Esophagus squamous epithelium (tissue), 5 donors: ENCODE results near the gene COTL1. TPM values are rescaled to one million over a fixed set of nuclear protein-coding genes. Genes with fewer than 3 reads are reported as not detected.
A peak's percentile ranks its signal among the peaks of the same experiment; 100 is the strongest.

Source experiments
- DNase-seq: peaks from one replicate; lab custom pipeline; 2025; lab: John Stamatoyannopoulos, UW
- H3K27ac ChIP-seq, 4 donors: fragments of 200-600 bp; sonication (generic); one replicate each; pipeline ENCODE4 v1.5.1; 2016 to 2019; ENCODE audit warnings: mild to moderate bottlenecking in 1 of 4
- H3K27me3 ChIP-seq, 4 donors: fragments of 200-600 bp; sonication (generic); 1 replicate in 3 of 4; 2 replicates in 1 of 4; pipeline versions ENCODE4 v1.5.1 to v1.6.0; 2017 to 2021; ENCODE audit warnings: antibody characterized with exemption in 1 of 4
- H3K36me3 ChIP-seq, 3 donors: fragments of 200-600 bp; sonication (generic); one replicate each; pipeline ENCODE4 v1.5.1; 2016 to 2019
- H3K4me1 ChIP-seq, 3 donors: fragments of 200-600 bp; sonication (generic); one replicate each; pipeline ENCODE4 v1.5.1; 2017 to 2019
- H3K4me3 ChIP-seq, 4 donors: fragments of 200-600 bp; sonication (generic); 1 replicate in 3 of 4; 2 replicates in 1 of 4; pipeline ENCODE4 v1.5.1; 2016 to 2019; ENCODE audit warnings: mild to moderate bottlenecking in 2 of 4, moderate library complexity in 1 of 4
- H3K9me3 ChIP-seq, 3 donors: fragments of 200-600 bp; sonication (generic); one replicate each; pipeline ENCODE4 v1.5.1; 2016 to 2019
- POLR2A ChIP-seq, 4 donors: fragments of 450-650 bp; IDR thresholded peaks; one replicate each; pipeline ENCODE4 v1.6.1; 2017; ENCODE audit warnings: antibody characterized with exemption in 4 of 4, mild to moderate bottlenecking in 4 of 4, moderate library complexity in 3 of 4
- WGBS, 2 donors: methylation state at CpG; one replicate each; pipeline ENCODE4 v1.1.5; 2018; 5-methylcytosine and 5-hydroxymethylcytosine counted together
- intact Hi-C: fragments of 100-400 bp; cut with DNase I; formaldehyde crosslinking; loops from one replicate; pipeline ENCODE4 v1.15.0; 2022
- total RNA-seq, 4 donors: library from RNA; depleted of rRNA; stranded (reverse); fragments of >200 nt; gene quantifications; one replicate each; pipeline ENCODE4 v1.1.0, GENCODE V29; 2016
- TF ChIP-seq, protein P1 (sequence below), 6 experiments: fragments of 450-650 bp in 4 of 6; fragments of 200-600 bp in 2 of 6; sonication (generic) in 2 of 6; IDR thresholded peaks; one replicate each; pipeline ENCODE4 v1.5.1; 2016 to 2019; ENCODE audit warnings: antibody characterized with exemption in 6 of 6, mild to moderate bottlenecking in 4 of 6, moderate library complexity in 4 of 6
- donor health status: DM: yes; HTN: yes; CAD: no.

The COTL1 gene
- total RNA-seq, 4 donors from 2014 or later = 7.9 to 34.2 (median 23.4) TPM

DNA sequence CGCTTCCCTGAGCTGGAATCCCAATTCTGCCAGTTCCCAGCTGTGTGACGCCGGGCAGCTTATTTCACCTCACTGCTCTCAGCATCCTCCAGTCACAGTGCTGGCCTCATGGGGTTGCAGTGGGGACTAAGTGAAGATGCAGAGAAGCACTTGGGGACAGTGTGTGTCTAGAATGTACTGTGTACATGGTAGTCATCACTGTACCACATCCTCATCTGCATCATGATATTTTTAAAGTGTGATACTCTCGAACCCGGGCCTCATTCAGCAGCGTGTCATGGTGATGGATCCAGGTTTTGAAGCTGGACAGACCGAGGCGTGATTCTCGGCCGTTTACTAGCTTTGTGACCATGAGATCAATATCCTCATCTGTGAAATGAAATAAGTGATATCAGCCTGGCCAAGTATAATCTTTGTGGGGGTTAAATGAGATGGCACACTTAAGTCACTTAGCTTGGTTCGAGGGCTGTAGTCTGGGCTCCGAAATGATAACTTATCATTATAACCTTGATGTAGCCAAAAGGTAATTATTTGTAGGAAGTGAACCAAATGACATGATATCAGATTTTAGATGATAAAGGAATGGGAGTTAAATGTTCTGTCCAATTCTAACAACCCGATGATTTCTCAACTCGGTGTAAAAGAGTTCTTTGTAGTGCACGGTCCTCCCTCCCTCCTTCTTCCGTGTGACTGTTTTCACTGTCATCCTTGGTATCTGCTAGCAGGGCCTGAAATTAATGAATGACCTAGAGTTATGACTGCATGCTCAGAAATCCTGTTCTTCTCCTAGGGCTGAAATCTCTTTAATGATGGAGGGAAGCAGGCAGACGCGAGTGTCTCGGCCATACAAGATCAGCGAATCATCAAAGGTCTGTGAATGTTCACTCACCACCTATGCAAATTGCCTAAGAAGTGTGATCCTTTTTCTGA is 32.4 kb upstream of the COTL1 start:
- DNase-seq = no peak
- peak overlapping the region in 3 of 4 donors; percentile 22 to 96 (median 95) for H3K27ac ChIP-seq
- H3K9me3 ChIP-seq = no peaks in the 10 kb centered on the region
- H3K4me3 ChIP-seq = peak overlapping the region in 2 of 4 donors; percentile 90 to 96
- peaks cover 13 to 34% (median 20%) of the 10 kb centered on the region in 3 donors for H3K4me1 ChIP-seq
- no peak for TF ChIP-seq POLR2A (IDR thresholded peaks at IDR 0.05)
- TF ChIP-seq, protein P1, sequence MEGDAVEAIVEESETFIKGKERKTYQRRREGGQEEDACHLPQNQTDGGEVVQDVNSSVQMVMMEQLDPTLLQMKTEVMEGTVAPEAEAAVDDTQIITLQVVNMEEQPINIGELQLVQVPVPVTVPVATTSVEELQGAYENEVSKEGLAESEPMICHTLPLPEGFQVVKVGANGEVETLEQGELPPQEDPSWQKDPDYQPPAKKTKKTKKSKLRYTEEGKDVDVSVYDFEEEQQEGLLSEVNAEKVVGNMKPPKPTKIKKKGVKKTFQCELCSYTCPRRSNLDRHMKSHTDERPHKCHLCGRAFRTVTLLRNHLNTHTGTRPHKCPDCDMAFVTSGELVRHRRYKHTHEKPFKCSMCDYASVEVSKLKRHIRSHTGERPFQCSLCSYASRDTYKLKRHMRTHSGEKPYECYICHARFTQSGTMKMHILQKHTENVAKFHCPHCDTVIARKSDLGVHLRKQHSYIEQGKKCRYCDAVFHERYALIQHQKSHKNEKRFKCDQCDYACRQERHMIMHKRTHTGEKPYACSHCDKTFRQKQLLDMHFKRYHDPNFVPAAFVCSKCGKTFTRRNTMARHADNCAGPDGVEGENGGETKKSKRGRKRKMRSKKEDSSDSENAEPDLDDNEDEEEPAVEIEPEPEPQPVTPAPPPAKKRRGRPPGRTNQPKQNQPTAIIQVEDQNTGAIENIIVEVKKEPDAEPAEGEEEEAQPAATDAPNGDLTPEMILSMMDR (IDR thresholded peaks at IDR 0.05) = no peak
- no peaks in the 10 kb centered on the region for H3K27me3 ChIP-seq
- intact Hi-C loops = no loop called here
- peaks cover 0 to 48% (median 12%) of the 10 kb centered on the region in 3 donors for H3K36me3 ChIP-seq
- WGBS, 2 donors = 74 to 75% methylated on average over 17 of the region's 20 CpGs

DNA sequence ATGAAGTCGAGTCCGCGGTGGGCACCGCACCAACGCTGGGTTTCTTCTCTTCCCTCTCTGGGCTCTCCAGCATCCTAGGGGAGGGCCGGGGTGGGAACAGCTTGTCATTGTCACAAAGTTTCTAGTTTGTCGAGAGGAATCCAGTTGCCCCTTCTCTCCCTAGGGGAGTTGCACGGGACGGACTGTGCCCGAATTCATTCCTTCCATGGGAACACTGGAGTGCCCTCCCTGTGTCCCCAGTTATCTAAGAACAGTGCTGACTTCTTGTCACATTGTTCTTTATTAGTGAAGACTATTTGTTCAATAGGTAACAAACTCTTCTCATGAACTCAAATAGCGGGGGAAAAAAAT is 31.6 kb upstream of the COTL1 start:
- TF ChIP-seq POLR2A (IDR thresholded peaks at IDR 0.05) = no peak
- TF ChIP-seq, protein P1 (IDR thresholded peaks at IDR 0.05) = no peak
- H3K9me3 ChIP-seq = no peaks in the 10 kb centered on the region
- no peak for DNase-seq
- peaks cover 0 to 40% (median 12%) of the 10 kb centered on the region in 3 donors for H3K36me3 ChIP-seq
- H3K4me3 ChIP-seq = peak overlapping the region; percentile 72 to 96 (median 82)
- peaks cover 13 to 40% (median 20%) of the 10 kb centered on the region in 3 donors for H3K4me1 ChIP-seq
- H3K27me3 ChIP-seq = no peaks in the 10 kb centered on the region
- WGBS, 2 donors = 55 to 56% methylated on average over 8 to 11 of the region's 11 CpGs
- peak overlapping the region; percentile 90 to 96 (median 93) for H3K27ac ChIP-seq
- intact Hi-C loops = no loop called here

DNA sequence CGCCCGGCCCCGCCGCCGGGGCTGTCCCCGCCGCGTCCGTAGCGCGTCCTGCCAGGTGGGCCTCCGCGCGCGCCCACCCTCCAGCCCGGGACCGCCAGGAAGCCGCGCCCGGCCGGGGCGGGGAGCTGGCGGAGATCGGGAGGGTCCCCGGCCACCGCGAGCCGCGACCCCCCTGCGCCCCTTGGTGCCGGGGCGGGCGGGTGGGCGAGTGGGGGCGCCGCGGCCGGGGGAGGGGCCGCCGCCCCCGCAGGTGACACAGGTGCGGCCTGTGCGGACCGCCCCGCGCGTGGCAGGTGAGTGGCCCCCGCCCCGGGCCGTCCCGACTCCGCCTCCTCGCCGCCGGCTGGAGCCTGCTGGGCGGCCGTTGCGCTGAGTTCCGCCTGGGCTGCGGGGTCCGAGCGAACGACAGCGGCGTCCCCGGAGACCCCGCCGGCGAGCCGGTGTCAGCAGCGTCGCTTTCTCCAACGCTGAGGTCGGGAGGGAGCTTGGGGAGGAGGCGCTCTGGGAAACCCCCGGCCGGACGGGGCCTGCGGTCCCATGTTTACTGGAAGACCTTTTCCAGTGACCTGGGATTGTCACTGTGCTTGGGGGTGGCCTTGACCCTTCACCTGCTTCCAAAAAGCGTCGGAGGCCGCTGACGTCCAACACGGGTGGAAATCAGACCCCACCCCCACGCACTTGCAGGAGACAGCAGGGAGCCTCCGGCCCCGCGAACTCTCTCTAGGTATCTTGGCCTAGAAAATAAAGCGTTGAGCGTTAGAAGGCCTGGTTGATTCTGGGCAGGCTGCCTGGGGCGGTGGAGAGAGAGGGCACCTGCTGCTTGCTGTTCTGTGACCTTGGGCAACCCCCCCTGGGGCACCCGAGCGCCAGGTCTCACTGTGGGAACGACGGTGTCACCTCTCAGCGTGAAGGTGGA is 31.0 kb upstream of the COTL1 start:
- TF ChIP-seq POLR2A (IDR thresholded peaks at IDR 0.05) = no peak
- TF ChIP-seq, protein P1 (IDR thresholded peaks at IDR 0.05) = no peak
- Histone ChIP-seq H3K4me1 (peaks cover 13 to 46% (median 26%) of the 10 kb centered on the region in 3 donors), H3K4me3 (peak overlapping the region; percentile 72 to 96 (median 82)), H3K27me3 (no peaks in the 10 kb centered on the region), H3K36me3 (peaks cover 0 to 33% (median 8%) of the 10 kb centered on the region in 3 donors), H3K27ac (peak overlapping the region; percentile 90 to 96 (median 93)), H3K9me3 (no peaks in the 10 kb centered on the region)
- WGBS, 2 donors = 11 to 12% methylated on average over 6 of the region's 96 CpGs
- intact Hi-C loops = no loop called here
- no peak for DNase-seq

DNA sequence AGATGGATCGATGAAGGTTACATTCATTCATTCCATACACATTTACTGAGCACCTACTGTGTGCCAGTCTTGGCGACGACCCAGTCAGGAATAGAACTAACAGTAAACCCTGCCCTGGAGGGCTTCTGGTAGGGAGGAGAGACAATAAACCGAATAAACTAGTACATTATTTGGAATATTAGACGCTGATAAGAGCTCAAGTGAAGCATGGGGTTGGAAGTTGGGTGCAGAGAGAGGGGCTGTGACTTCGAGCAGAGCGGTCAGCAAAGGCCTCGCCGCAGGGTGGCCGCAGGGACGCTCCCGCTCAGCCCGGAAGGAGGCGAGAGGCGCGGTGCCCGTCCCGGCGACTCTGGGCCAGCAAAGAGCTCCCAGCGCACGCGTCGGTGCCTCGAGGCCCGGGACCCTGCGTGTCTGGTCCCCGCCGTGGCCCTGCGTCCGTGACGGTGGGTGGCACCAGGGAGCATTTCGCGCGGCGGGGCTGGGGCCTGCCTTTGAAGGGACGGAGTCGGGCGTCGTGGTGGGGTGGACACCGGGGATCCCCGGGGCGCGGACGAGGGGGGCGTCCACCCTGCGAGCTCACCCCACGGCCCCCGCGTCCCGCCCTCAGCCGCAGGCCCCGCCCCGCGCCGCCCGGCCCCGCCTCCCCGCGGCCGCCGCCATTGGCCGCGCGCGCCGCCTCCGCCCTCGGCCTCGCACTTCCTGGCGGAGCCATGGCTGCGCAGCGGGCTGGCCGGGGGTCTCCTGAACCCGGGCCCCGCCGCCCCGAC is 30.1 kb upstream of the COTL1 start, which contains the start of gene KLHL36:
Gene KLHL36 (plus strand): TSS at position 684 of the 767 bp plus-strand sequence. CDS start 2,357 bp downstream, outside the sequence.
- Histone ChIP-seq H3K4me3 (peak within 1 kb of the TSS; percentile 72 to 96 (median 82)), H3K27ac (peak within 1 kb of the TSS; percentile 90 to 96 (median 93)), H3K4me1 (peaks cover 19 to 55% (median 32%) of the 10 kb centered on the region in 3 donors), H3K9me3 (no peaks in the 10 kb centered on the region), H3K27me3 (no peaks in the 10 kb centered on the region), H3K36me3 (peaks cover 0 to 25% (median 5%) of the 10 kb centered on the region in 3 donors)
- WGBS, 2 donors = 14 to 44% methylated on average over 10 to 23 of the region's 77 CpGs
- intact Hi-C loops = no loop called here
- TF ChIP-seq, protein P1 (IDR thresholded peaks at IDR 0.05) = peak in 1 of 6 experiments; percentile 10
- TF ChIP-seq POLR2A (IDR thresholded peaks at IDR 0.05) = peak in 1 of 4 donors; percentile 32
- DNase-seq = no peak
